HFF-Myc (cell line): ENCODE data around the gene PNPLA7.
"Not testable (repeated sequence)": the region's sequence is repeated elsewhere in the genome, so short reads cannot be mapped to it uniquely, and the experiment has no call there.

Experiments used
- DNase-seq: peaks from one replicate; pipeline ENCODE4 v3.0.0-alpha.2; 2011; ENCODE audit warnings: low read depth; ENCODE audit errors: extremely low read depth
- H3K4me3 ChIP-seq: replicated peaks from 2 replicates; pipeline ENCODE4 v1.5.1; 2011; ENCODE audit warnings: low read depth, mild to moderate bottlenecking, control low read depth, low read length
- CTCF ChIP-seq: IDR thresholded peaks from 2 replicates; pipeline ENCODE4 v1.5.1; 2012; ENCODE audit warnings: mild to moderate bottlenecking, low read depth, low read length, control low read depth; ENCODE audit errors: missing control alignments

The PNPLA7 gene

GRCh38 chr9:137416006-137416562 is 134.1 kb downstream of the PNPLA7 start:
- no peak overlapping the region for H3K4me3 ChIP-seq
- TF ChIP-seq CTCF: no peak
- DNase-seq: no peak

- no peak for TF ChIP-seq CTCF
- H3K4me3 ChIP-seq: no peak overlapping the region
Observed at GRCh38 chr9:137415451-137415850, 134.8 kb downstream of the PNPLA7 start.

GRCh38 chr9:137412431-137412830 is 137.8 kb downstream of the PNPLA7 start:
- H3K4me3 ChIP-seq: no peak overlapping the region
- TF ChIP-seq CTCF: no peak
- no peak for DNase-seq

More at GRCh38 chr9:137415451-137415850, 134.8 kb downstream of the PNPLA7 start:
- no peak for DNase-seq

GRCh38 chr9:137411645-137412380 is 138.4 kb downstream of the PNPLA7 start:
- no peak for TF ChIP-seq CTCF
- DNase-seq: peak; percentile 71
- no peak overlapping the region for H3K4me3 ChIP-seq

- no peak overlapping the region for H3K4me3 ChIP-seq
- TF ChIP-seq CTCF: no peak
- no peak for DNase-seq
Observed at GRCh38 chr9:137411260-137411644, 138.9 kb downstream of the PNPLA7 start.

GRCh38 chr9:137410891-137411249 is 139.3 kb downstream of the PNPLA7 start:
- TF ChIP-seq CTCF: no peak
- H3K4me3 ChIP-seq: no peak overlapping the region
- DNase-seq: no peak

GRCh38 chr9:137410236-137410890 is 139.8 kb downstream of the PNPLA7 start:
- not testable (repeated sequence) for H3K4me3 ChIP-seq, DNase-seq
